ENCODE results near the gene ANGPTL8. TPM values are rescaled to one million over a fixed set of nuclear protein-coding genes. Genes with fewer than 3 reads are reported as not detected.

The ANGPTL8 gene
- total and polyA plus RNA-seq, 10 of the 15 experiments (the other 5 are each of a cell fraction or from before 2014, with no cell fraction given), result not detected

GRCh38 chr19:11284515-11284914 is 45.1 kb downstream of the ANGPTL8 start:
- ATAC-seq (no peak), DNase-seq (ENCODE audit: low read depth, low spot score) (no peak), FAIRE-seq (no peak)
- Histone ChIP-seq H3K4me3 (no peak overlapping the region), H3K36me3 (ENCODE audit: control insufficient read depth in 2 of 2, insufficient read depth in 2 of 2, low read length in 1 of 2) (no peaks in the 10 kb centered on the region), H3K9ac (ENCODE audit: control insufficient read depth, insufficient read depth, low read length) (no peak overlapping the region), H3K4me1 (ENCODE audit: control insufficient read depth, insufficient read depth, low read length) (peaks cover 8% of the 10 kb centered on the region), H3K4me2 (ENCODE audit: control insufficient read depth, insufficient read depth) (no peak overlapping the region), H4K20me1 (ENCODE audit: control insufficient read depth, insufficient read depth) (no peaks in the 10 kb centered on the region), H3K9me3 (replicated peaks; ENCODE audit: control insufficient read depth, insufficient read depth, low read length) (no peaks in the 10 kb centered on the region), H3K27ac (ENCODE audit: control insufficient read depth, insufficient read depth) (no peak overlapping the region), H3K79me2 (ENCODE audit: control insufficient read depth, insufficient read depth, low read length) (no peaks in the 10 kb centered on the region), H2AFZ (ENCODE audit: control insufficient read depth, low read depth, low read length) (no peak overlapping the region), H3K27me3 (replicated peaks in 1 of 2; ENCODE audit: control insufficient read depth in 2 of 2, insufficient read depth in 2 of 2, low read length in 1 of 2) (no peaks in the 10 kb centered on the region)
- ChIA-PET SMC1A (ENCODE audit: uncharacterized antibody, unreplicated experiment) (interaction anchor here (0.8 kb wide), 1 partner anchor 10 kb away, joined by 4 read pairs; no protein-coding TSS in a partner anchor), RAD21 (ENCODE audit: unreplicated experiment) (no interaction called here), POLR2A (interaction anchor here (0.6 to 1.0 kb wide), 2 partner anchors 22 to 166 kb away, joined by 3 read pairs; partner anchors contain the start of gene DOCK6), CTCF (interaction anchor here (0.7 kb wide), 1 partner anchor 344 kb away, joined by 3 read pairs; no protein-coding TSS in a partner anchor)
- WGBS (ENCODE audit: insufficient coverage, insufficient replicate concordance, low lambda C conversion rate, missing lambda C conversion rate), result 63% methylated on average over 6 of the region's 6 CpGs
- TF ChIP-seq LARP7 (IDR thresholded peaks at IDR 0.05), result no peak
- TF ChIP-seq ZBED1 (IDR thresholded peaks at IDR 0.05; ENCODE audit: borderline replicate concordance), result no peak
- TF ChIP-seq POLR2AphosphoS2 (IDR thresholded peaks at IDR 0.05; ENCODE audit: low read depth, low read length), result no peak
- TF ChIP-seq SMC3 (IDR thresholded peaks at IDR 0.05; ENCODE audit: borderline replicate concordance, low read length), result no peak
- TF ChIP-seq MXI1 (IDR thresholded peaks at IDR 0.05; ENCODE audit: low read depth, low read length), result no peak
- TF ChIP-seq SPI1 (IDR thresholded peaks at IDR 0.05; ENCODE audit: borderline replicate concordance, insufficient read depth, low read depth, low read length), result no peak
- TF ChIP-seq NKRF (conservative IDR thresholded peaks at IDR 0.05), result no peak
- no peak for TF ChIP-seq CHD4 (IDR thresholded peaks at IDR 0.05)
- TF ChIP-seq CBFB (IDR thresholded peaks at IDR 0.05; ENCODE audit: low read depth), result no peak
- no peak for TF ChIP-seq EP300 (IDR thresholded peaks at IDR 0.05; ENCODE audit: borderline replicate concordance in 1 of 2, control insufficient read depth in 1 of 2, low read depth in 2 of 2, low read length in 2 of 2)
- TF ChIP-seq CREM (IDR thresholded peaks at IDR 0.05; ENCODE audit: low read depth), result no peak
- no peak for TF ChIP-seq ASH2L (IDR thresholded peaks at IDR 0.05; ENCODE audit: borderline replicate concordance, low read depth)
- TF ChIP-seq POLR2AphosphoS5 (IDR thresholded peaks at IDR 0.05; ENCODE audit: low read length), result no peak
- TF ChIP-seq RAD51 (IDR thresholded peaks at IDR 0.05), result no peak
- TF ChIP-seq HDAC6 (IDR thresholded peaks at IDR 0.05; ENCODE audit: unreplicated experiment), result no peak
- intact Hi-C loops (cut with micrococcal nuclease; ENCODE audit: unreplicated experiment) (no loop called here), in situ Hi-C loops (cut with MboI) (no loop called here)
- no TSS peak for BruUV-seq (replicated peaks)

Data from GM12878 (cell line).